ENCODE results near the gene ALCAM.

ALCAM gene

GRCh38 chr3:105521770-105522169 is 155.1 kb downstream of the ALCAM start:
- Histone ChIP-seq H3K27ac (ENCODE audit: low read length) (no peak overlapping the region), H3K27me3 (ENCODE audit: low read depth, low read length) (no peaks in the 10 kb centered on the region), H3K4me1 (ENCODE audit: control insufficient read depth in 1 of 2, insufficient read depth in 2 of 2, low read length in 2 of 2) (no peaks in the 10 kb centered on the region)

GRCh38 chr3:105523501-105523900 is 156.8 kb downstream of the ALCAM start:
- H3K36me3 ChIP-seq (ENCODE audit: control insufficient read depth in 1 of 2, insufficient read depth in 2 of 2, low read length in 2 of 2) = peaks cover 0 to 4% of the 10 kb centered on the region in 2 donors
- no peaks in the 10 kb centered on the region for H3K4me1 ChIP-seq (ENCODE audit: control insufficient read depth in 1 of 2, insufficient read depth in 2 of 2, low read length in 2 of 2)
- H3K27me3 ChIP-seq (ENCODE audit: low read depth, low read length) = no peaks in the 10 kb centered on the region
- no peak overlapping the region for H3K4me3 ChIP-seq (ENCODE audit: low read depth in 1 of 2, low read length in 2 of 2)
- no peaks in the 10 kb centered on the region for H3K9me3 ChIP-seq (ENCODE audit: control insufficient read depth in 1 of 2, low read length in 2 of 2)
- no peak overlapping the region for H3K27ac ChIP-seq (ENCODE audit: low read length)

More at GRCh38 chr3:105521770-105522169, 155.1 kb downstream of the ALCAM start:
- H3K36me3 ChIP-seq (ENCODE audit: control insufficient read depth in 1 of 2, insufficient read depth in 2 of 2, low read length in 2 of 2) = peaks cover 0 to 4% of the 10 kb centered on the region in 2 donors
- H3K4me3 ChIP-seq (ENCODE audit: low read depth in 1 of 2, low read length in 2 of 2) = no peak overlapping the region
- H3K9me3 ChIP-seq (ENCODE audit: control insufficient read depth in 1 of 2, low read length in 2 of 2) = no peaks in the 10 kb centered on the region

- Histone ChIP-seq H3K36me3 (ENCODE audit: control insufficient read depth in 1 of 2, insufficient read depth in 2 of 2, low read length in 2 of 2) (peaks cover 0 to 4% of the 10 kb centered on the region in 2 donors), H3K27me3 (ENCODE audit: low read depth, low read length) (no peaks in the 10 kb centered on the region), H3K4me1 (ENCODE audit: control insufficient read depth in 1 of 2, insufficient read depth in 2 of 2, low read length in 2 of 2) (no peaks in the 10 kb centered on the region), H3K9me3 (ENCODE audit: control insufficient read depth in 1 of 2, low read length in 2 of 2) (no peaks in the 10 kb centered on the region), H3K27ac (ENCODE audit: low read length) (no peak overlapping the region), H3K4me3 (ENCODE audit: low read depth in 1 of 2, low read length in 2 of 2) (no peak overlapping the region)
Observed at GRCh38 chr3:105525531-105525930, 158.8 kb downstream of the ALCAM start.

- Histone ChIP-seq H3K4me3 (ENCODE audit: low read depth in 1 of 2, low read length in 2 of 2) (no peak overlapping the region), H3K4me1 (ENCODE audit: control insufficient read depth in 1 of 2, insufficient read depth in 2 of 2, low read length in 2 of 2) (no peaks in the 10 kb centered on the region), H3K27me3 (ENCODE audit: low read depth, low read length) (no peaks in the 10 kb centered on the region), H3K27ac (ENCODE audit: low read length) (no peak overlapping the region), H3K36me3 (ENCODE audit: control insufficient read depth in 1 of 2, insufficient read depth in 2 of 2, low read length in 2 of 2) (peaks cover 0 to 4% of the 10 kb centered on the region in 2 donors), H3K9me3 (ENCODE audit: control insufficient read depth in 1 of 2, low read length in 2 of 2) (no peaks in the 10 kb centered on the region)
Observed at GRCh38 chr3:105526360-105527111, 159.8 kb downstream of the ALCAM start.

- no peak overlapping the region for H3K27ac ChIP-seq (ENCODE audit: low read length)
- peaks cover 0 to 4% of the 10 kb centered on the region in 2 donors for H3K36me3 ChIP-seq (ENCODE audit: control insufficient read depth in 1 of 2, insufficient read depth in 2 of 2, low read length in 2 of 2)
- H3K27me3 ChIP-seq (ENCODE audit: low read depth, low read length) = no peaks in the 10 kb centered on the region
- H3K9me3 ChIP-seq (ENCODE audit: control insufficient read depth in 1 of 2, low read length in 2 of 2) = no peaks in the 10 kb centered on the region
- no peaks in the 10 kb centered on the region for H3K4me1 ChIP-seq (ENCODE audit: control insufficient read depth in 1 of 2, insufficient read depth in 2 of 2, low read length in 2 of 2)
- H3K4me3 ChIP-seq (ENCODE audit: low read depth in 1 of 2, low read length in 2 of 2) = no peak overlapping the region
Observed at GRCh38 chr3:105527535-105527934, 160.8 kb downstream of the ALCAM start.

GRCh38 chr3:105527949-105528348 is 161.2 kb downstream of the ALCAM start:
- Histone ChIP-seq H3K4me3 (ENCODE audit: low read depth in 1 of 2, low read length in 2 of 2) (no peak overlapping the region), H3K27me3 (ENCODE audit: low read depth, low read length) (no peaks in the 10 kb centered on the region), H3K36me3 (ENCODE audit: control insufficient read depth in 1 of 2, insufficient read depth in 2 of 2, low read length in 2 of 2) (peaks cover 0 to 4% of the 10 kb centered on the region in 2 donors), H3K27ac (ENCODE audit: low read length) (no peak overlapping the region), H3K9me3 (ENCODE audit: control insufficient read depth in 1 of 2, low read length in 2 of 2) (no peaks in the 10 kb centered on the region), H3K4me1 (ENCODE audit: control insufficient read depth in 1 of 2, insufficient read depth in 2 of 2, low read length in 2 of 2) (no peaks in the 10 kb centered on the region)

GRCh38 chr3:105528955-105529354 is 162.2 kb downstream of the ALCAM start:
- Histone ChIP-seq H3K4me1 (ENCODE audit: control insufficient read depth in 1 of 2, insufficient read depth in 2 of 2, low read length in 2 of 2) (no peaks in the 10 kb centered on the region), H3K4me3 (ENCODE audit: low read depth in 1 of 2, low read length in 2 of 2) (no peak overlapping the region), H3K36me3 (ENCODE audit: control insufficient read depth in 1 of 2, insufficient read depth in 2 of 2, low read length in 2 of 2) (peaks cover 0 to 4% of the 10 kb centered on the region in 2 donors), H3K9me3 (ENCODE audit: control insufficient read depth in 1 of 2, low read length in 2 of 2) (no peaks in the 10 kb centered on the region), H3K27me3 (ENCODE audit: low read depth, low read length) (no peaks in the 10 kb centered on the region), H3K27ac (ENCODE audit: low read length) (no peak overlapping the region)

- Histone ChIP-seq H3K27me3 (ENCODE audit: low read depth, low read length) (no peaks in the 10 kb centered on the region), H3K36me3 (ENCODE audit: control insufficient read depth in 1 of 2, insufficient read depth in 2 of 2, low read length in 2 of 2) (peaks cover 0 to under 1% of the 10 kb centered on the region in 2 donors), H3K9me3 (ENCODE audit: control insufficient read depth in 1 of 2, low read length in 2 of 2) (no peaks in the 10 kb centered on the region), H3K4me3 (ENCODE audit: low read depth in 1 of 2, low read length in 2 of 2) (no peak overlapping the region), H3K4me1 (ENCODE audit: control insufficient read depth in 1 of 2, insufficient read depth in 2 of 2, low read length in 2 of 2) (no peaks in the 10 kb centered on the region), H3K27ac (ENCODE audit: low read length) (no peak overlapping the region)
Observed at GRCh38 chr3:105529456-105529855, 162.7 kb downstream of the ALCAM start.

GRCh38 chr3:105532251-105532650 is 165.5 kb downstream of the ALCAM start:
- no peak overlapping the region for H3K4me3 ChIP-seq (ENCODE audit: low read depth in 1 of 2, low read length in 2 of 2)
- H3K27me3 ChIP-seq (ENCODE audit: low read depth, low read length) = no peaks in the 10 kb centered on the region
- H3K9me3 ChIP-seq (ENCODE audit: control insufficient read depth in 1 of 2, low read length in 2 of 2) = no peaks in the 10 kb centered on the region
- H3K27ac ChIP-seq (ENCODE audit: low read length) = no peak overlapping the region
- H3K36me3 ChIP-seq (ENCODE audit: control insufficient read depth in 1 of 2, insufficient read depth in 2 of 2, low read length in 2 of 2) = no peaks in the 10 kb centered on the region
- H3K4me1 ChIP-seq (ENCODE audit: control insufficient read depth in 1 of 2, insufficient read depth in 2 of 2, low read length in 2 of 2) = no peaks in the 10 kb centered on the region

GRCh38 chr3:105533960-105534359 is 167.3 kb downstream of the ALCAM start:
- Histone ChIP-seq H3K27ac (ENCODE audit: low read length) (no peak overlapping the region), H3K4me1 (ENCODE audit: control insufficient read depth in 1 of 2, insufficient read depth in 2 of 2, low read length in 2 of 2) (no peaks in the 10 kb centered on the region), H3K4me3 (ENCODE audit: low read depth in 1 of 2, low read length in 2 of 2) (no peak overlapping the region), H3K36me3 (ENCODE audit: control insufficient read depth in 1 of 2, insufficient read depth in 2 of 2, low read length in 2 of 2) (no peaks in the 10 kb centered on the region), H3K27me3 (ENCODE audit: low read depth, low read length) (no peaks in the 10 kb centered on the region), H3K9me3 (ENCODE audit: control insufficient read depth in 1 of 2, low read length in 2 of 2) (no peaks in the 10 kb centered on the region)

GRCh38 chr3:105534491-105534890 is 167.8 kb downstream of the ALCAM start:
- H3K9me3 ChIP-seq (ENCODE audit: control insufficient read depth in 1 of 2, low read length in 2 of 2) = no peaks in the 10 kb centered on the region
- H3K27ac ChIP-seq (ENCODE audit: low read length) = no peak overlapping the region
- H3K4me1 ChIP-seq (ENCODE audit: control insufficient read depth in 1 of 2, insufficient read depth in 2 of 2, low read length in 2 of 2) = no peaks in the 10 kb centered on the region
- no peak overlapping the region for H3K4me3 ChIP-seq (ENCODE audit: low read depth in 1 of 2, low read length in 2 of 2)
- no peaks in the 10 kb centered on the region for H3K27me3 ChIP-seq (ENCODE audit: low read depth, low read length)
- no peaks in the 10 kb centered on the region for H3K36me3 ChIP-seq (ENCODE audit: control insufficient read depth in 1 of 2, insufficient read depth in 2 of 2, low read length in 2 of 2)

All from muscle layer of duodenum (tissue), 2 donors.